Activated naive CD4-positive, alpha-beta T cell treated with Interleukin-2 at 50 U/mL for 16 hours (primary cell): Measurements from ENCODE around the gene HOXC4.
A peak's percentile ranks its signal among the peaks of the same experiment; 100 is the strongest.

Experiments
- DNase-seq: peaks from one replicate; pipeline ENCODE4 v3.0.0-alpha.2; 2020

The HOXC4 gene

GRCh38 chr12:54053751-54054741 lies at the start of gene HOXC4:
HOXC4 (plus strand) TSS chr12:54053835; CDS start chr12:54053923, 88 bp downstream.
- no peak for DNase-seq

- no peak for DNase-seq
Measured at GRCh38 chr12:54004063-54004840, 49.4 kb upstream of the HOXC4 start.

DNA sequence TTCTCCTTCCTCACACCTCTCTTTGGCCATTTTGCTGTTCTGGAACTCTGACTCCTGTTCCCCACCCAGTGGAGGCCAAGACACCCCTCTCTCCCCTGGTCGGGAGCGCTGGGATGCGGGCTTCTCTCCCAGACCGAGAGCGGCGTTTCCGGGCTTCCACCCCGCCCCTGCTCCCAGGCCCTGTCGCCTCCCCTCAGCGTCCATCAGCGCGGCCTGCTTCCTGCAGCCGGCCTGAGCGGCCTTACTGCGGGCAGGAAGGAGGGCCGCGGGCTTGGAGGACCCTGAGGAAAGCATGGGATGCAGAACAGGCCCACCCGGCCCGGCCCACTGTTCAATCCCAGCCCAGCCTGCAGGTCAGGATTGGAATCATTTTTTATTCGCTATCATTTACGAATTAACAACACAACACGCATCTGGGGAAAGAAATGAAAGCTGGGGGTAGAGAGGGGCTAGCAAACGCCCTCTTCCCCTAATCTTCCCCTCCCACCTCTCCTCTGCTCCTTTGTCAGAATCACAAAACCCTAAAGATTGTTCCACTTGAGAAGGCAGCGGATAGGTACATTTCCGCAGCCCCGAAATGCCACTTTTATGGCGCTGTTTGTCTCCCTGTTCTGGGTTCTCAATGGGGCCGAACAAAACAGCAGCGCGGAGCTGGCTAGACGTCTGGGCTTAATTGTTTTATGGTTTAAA lies 48.6 kb upstream of the HOXC4 start:
- no peak for DNase-seq

- DNase-seq, result no peak
Measured at GRCh38 chr12:54005531-54005852, 48.1 kb upstream of the HOXC4 start.

- peak; percentile 86 for DNase-seq
Measured at GRCh38 chr12:54005853-54006558, 47.6 kb upstream of the HOXC4 start.

GRCh38 chr12:54006559-54007220 lies 46.9 kb upstream of the HOXC4 start:
- DNase-seq, result no peak

DNA sequence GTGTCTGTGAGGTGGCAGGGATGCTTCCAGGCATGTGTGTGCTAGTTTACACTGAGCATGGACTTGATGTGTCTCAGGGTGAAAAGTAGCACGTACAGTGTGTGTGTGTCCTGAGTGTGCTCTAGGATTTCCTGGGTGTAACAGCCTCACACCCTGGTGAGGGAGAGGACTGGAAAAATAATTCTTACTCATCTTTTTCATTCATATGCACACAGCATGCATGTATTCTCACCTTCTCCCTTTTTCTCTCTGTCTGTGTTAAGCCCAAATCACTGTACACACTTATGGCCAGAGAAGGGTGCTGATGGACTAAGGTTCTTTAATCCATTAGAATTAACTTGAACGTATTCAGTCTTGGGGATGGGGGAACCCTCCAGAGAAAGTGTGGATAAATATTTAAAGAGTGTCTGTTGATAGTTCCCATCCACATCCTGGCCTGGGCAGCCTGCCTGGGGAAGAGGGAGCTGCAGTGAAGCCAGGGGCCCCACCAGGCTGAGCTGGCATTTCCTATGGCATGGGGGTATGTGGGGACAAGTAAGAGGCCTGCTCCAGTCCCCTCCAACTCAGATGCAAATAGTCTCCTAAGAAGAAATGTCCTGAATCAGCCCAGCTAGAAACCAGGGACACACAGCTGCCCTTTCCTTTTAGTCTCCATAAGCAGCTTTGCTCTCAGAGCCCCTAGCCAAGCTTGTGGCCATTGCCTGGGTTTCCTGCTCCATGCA lies 45.9 kb upstream of the HOXC4 start:
- no peak for DNase-seq

DNA sequence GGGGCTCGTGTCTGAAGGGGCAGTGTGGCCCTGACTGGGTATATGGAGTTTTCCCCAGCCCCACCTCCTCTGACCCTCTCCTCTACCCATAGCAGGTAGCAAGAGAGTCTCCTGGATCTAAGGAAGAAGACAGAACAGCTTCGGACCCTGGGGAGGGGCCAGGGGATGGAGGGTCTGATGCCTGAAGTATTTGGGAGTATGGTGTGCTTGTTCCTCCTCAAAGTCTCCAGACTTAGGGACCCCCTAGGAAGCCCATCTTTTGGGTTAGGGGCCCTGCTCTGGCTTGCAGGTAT lies 45.4 kb upstream of the HOXC4 start:
- DNase-seq, result no peak

DNA sequence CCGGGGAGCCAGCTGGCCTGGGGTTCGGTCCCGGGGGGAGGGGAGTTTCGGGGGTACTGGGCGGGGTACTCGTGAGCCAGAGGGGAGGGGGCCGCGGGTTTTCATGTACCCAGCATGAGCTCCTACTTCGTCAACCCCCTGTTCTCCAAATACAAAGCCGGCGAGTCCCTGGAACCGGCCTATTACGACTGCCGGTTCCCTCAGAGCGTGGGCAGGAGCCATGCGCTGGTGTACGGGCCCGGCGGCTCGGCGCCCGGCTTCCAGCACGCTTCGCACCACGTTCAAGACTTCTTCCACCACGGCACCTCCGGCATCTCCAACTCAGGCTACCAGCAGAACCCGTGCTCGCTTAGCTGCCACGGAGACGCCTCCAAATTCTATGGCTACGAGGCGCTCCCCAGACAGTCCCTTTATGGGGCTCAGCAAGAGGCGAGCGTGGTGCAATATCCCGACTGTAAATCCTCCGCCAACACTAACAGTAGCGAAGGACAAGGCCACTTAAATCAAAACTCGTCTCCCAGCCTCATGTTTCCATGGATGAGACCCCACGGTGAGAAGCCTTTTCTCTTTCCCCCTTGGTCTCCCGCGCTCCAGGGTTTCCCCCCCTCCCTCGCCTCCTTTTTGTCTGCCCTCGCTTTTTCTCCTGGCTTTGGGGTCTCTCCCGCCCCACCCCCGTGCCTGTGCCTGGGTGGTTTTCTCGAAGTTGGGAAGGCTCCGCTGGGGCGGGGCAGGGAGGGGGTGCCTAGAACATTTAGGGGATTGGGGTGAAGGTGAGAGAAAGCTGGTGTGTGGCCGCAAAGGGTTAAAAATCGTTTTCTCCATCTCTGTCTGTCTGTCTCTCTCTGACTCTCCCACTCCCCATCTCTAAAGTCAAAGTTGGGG lies 44.2 kb upstream of the HOXC4 start:
- DNase-seq, result peak; percentile 38

DNA sequence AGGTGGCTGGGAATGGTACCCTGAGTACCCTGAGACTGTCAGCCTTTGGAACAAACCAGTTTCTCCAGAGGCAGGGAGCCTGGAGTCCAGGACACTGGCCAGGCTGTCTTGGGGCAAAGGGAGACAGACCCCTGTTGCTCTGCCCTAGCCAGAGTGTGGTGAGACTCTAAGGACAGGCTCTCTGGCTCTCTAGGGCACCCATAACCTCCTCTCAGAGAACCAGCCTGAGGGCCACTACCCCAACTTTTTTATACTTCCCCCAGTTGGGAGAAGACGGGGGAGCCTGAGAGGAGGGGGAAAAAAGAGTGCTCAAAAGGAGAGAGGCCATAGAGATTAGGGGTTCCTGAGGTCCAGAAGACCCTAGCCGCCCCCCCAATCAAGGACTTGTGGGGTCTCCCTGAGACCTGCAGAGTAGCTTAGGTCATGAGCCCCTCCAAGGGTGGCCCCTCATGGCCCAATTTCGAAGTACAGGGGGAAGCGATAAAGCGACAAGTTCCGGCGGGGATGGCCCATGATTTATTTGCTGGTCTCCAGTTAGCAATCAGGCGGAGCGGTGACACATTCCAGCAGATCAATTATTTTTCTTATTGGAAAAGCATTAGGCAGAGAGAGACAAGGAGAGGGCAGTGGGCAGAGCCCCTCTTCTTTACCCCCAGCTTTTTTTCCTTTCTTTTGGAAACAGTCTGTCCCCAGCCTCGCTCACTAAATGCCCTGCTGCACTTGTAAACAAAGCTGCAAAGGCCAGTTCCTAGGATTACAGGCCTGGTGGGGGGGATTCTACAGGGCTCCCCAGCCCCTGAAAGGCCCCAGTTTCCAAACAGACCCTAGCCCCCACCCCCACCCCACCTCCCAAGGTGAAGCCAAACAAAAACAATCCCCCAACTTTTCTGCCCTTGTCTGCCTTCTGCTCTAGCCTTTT lies 43.3 kb upstream of the HOXC4 start:
- DNase-seq, result no peak

DNA sequence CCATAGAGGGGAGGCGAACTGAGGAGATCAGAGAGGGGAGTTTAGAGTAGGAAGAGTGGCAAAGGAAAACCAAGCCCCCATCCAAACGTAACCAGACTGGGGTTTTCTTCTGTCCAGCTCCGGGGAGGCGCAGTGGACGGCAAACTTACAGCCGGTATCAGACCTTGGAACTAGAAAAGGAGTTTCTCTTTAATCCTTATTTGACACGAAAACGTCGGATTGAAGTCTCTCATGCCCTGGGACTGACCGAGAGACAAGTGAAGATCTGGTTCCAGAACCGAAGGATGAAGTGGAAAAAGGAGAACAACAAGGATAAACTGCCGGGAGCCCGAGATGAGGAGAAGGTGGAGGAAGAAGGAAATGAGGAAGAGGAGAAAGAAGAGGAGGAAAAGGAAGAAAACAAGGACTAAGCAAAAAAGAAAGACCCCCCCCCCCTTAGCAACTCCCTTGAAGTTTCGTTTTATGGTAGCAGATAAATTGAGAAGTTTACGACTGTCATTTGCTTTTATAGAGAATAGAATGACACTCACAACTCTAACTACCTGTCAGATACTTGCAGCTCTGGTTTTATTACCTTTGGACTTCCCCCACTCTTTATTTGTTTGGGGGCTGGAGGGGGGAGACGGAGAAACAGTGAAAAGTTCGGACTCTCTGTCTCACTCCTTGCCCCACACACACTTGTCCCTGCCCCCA lies 42.5 kb upstream of the HOXC4 start:
- DNase-seq, result no peak

GRCh38 chr12:54011665-54012532 lies 41.7 kb upstream of the HOXC4 start:
- no peak for DNase-seq

DNA sequence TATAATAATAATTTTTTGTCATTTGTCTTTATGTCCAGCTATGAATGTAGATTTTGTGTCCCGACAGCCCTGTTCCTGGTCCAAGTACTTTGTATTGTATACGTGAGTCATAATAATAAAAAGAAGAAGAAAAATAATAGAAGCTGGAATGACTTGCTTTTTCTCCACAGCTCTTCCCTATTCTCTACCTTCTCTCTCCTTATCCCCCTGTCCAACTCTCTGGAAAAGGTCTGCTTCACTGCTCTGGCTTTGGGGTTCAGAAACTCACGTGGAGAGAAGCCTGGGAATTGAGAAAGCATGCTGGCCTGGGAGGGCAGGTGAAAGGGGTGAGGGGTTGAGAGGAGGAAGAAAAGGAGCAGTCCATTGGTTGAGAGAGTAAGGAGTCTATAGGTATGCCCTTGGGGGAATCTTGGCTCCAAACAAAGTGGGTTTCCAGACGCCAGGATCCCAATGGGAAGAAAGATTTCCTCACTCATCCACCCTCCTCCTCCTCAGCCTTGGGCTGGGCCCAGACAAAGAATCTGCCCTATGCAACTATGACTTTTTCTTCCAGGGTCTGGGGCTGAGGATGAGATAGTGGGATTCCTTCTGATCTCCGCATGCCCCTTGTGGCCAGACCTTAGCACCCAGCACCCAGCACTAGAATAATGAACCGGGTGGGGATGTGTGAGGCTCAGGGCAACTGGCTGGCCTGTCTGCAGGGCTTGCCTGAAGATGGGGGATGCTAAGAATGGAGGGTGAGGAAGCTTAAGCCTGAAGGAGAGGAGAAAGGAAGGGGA lies 40.8 kb upstream of the HOXC4 start:
- no peak for DNase-seq

- no peak for DNase-seq
Measured at GRCh38 chr12:54014377-54015017, 39.1 kb upstream of the HOXC4 start.

DNA sequence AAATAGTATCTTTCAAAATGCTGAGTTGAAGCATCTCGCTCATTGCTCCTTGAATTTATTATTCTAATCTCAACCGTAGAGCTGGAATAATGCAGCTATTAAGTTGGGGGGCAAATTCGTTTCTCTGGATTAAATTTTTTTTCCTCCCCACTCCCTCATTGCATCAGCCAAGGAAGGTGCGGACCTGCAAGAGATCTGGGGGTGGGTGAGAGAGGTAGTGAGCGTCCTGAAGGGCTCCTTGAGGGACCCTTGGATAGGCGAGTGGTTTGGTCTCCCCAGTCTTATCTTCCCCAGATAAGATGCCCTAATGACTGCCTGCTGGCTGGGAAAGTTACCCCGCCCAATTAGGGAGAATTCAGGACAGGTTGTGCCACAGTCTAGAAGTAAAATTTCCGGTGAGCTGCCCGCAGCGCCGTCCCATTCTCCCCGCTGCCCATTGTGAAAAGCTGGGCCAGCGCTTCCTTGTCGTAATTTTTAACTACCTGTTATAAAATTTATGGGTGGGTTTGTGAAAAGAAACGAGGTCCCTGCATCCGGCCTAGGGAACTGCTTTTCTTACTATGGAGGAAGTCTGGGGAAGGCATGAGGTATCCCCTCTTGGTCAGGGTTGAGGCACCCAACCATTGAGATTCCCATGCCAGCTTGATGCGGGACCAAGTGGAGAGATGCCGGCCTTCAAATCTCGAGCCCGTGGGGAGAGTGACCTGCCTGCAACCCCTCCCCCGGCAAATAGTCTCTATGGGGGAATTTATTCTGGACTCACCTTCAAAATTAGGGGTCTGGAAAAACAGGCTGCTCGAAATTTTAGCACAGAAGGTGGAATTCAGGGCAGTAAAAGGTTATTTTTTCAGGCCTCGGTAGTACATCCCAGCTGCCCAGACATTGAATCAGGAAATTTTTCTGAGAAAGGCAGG lies 38.4 kb upstream of the HOXC4 start:
- no peak for DNase-seq
